BE2C (cell line): ENCODE measurements around the gene EIF2B2.

Experiments used
- DNase-seq: peaks from one replicate; pipeline ENCODE4 v3.0.0-alpha.2; 2020
- H3K27me3 ChIP-seq: fragments of 250-450 bp; sonication (Bioruptor Pico); 2 replicates; pipeline ENCODE4 v1.5.1; 2020; ENCODE audit warnings: mild to moderate bottlenecking
- H3K36me3 ChIP-seq: fragments of 250-450 bp; sonication (Bioruptor Pico); 2 replicates; pipeline ENCODE4 v1.5.1; 2020; ENCODE audit warnings: mild to moderate bottlenecking
- H3K4me1 ChIP-seq: fragments of 250-450 bp; sonication (Bioruptor Pico); 2 replicates; pipeline ENCODE4 v1.5.1; 2020
- H3K4me3 ChIP-seq: 2 replicates; pipeline ENCODE4 v1.5.1; 2011; ENCODE audit warnings: low read depth, low read length
- H3K9me3 ChIP-seq: fragments of 250-450 bp; sonication (Bioruptor Pico); 2 replicates; pipeline ENCODE4 v1.5.1; 2020
- TF ChIP-seq, protein P1 (sequence below): IDR thresholded peaks from 2 replicates; pipeline ENCODE4 v1.5.1; 2012; ENCODE audit warnings: mild to moderate bottlenecking, low read depth, low read length

EIF2B2 gene

DNA sequence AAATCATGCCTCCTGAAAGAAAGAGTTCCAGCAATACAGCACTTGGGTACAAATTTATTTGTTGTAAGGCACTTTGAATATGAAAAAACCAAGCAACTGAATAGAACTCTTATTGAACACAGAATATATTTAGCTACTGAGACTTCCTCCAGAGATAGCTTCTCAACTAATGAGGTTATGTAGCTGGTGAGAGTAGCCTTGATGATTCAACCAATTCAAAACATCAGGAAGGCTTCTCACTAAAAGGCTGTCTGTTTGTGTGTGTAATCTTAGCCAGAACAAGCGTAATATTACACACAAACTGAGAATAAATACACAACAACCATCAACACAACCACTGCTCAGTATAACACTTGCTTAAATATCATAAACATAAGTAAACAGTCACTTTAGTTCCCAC is 20.4 kb downstream of the EIF2B2 start:
- Histone ChIP-seq H3K4me3 (no peak overlapping the region), H3K9me3 (no peaks in the 10 kb centered on the region), H3K27me3 (no peaks in the 10 kb centered on the region), H3K36me3 (peaks cover 44% of the 10 kb centered on the region), H3K4me1 (no peaks in the 10 kb centered on the region)
- DNase-seq, result no peak
- TF ChIP-seq, protein P1, sequence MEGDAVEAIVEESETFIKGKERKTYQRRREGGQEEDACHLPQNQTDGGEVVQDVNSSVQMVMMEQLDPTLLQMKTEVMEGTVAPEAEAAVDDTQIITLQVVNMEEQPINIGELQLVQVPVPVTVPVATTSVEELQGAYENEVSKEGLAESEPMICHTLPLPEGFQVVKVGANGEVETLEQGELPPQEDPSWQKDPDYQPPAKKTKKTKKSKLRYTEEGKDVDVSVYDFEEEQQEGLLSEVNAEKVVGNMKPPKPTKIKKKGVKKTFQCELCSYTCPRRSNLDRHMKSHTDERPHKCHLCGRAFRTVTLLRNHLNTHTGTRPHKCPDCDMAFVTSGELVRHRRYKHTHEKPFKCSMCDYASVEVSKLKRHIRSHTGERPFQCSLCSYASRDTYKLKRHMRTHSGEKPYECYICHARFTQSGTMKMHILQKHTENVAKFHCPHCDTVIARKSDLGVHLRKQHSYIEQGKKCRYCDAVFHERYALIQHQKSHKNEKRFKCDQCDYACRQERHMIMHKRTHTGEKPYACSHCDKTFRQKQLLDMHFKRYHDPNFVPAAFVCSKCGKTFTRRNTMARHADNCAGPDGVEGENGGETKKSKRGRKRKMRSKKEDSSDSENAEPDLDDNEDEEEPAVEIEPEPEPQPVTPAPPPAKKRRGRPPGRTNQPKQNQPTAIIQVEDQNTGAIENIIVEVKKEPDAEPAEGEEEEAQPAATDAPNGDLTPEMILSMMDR, result no peak

DNA sequence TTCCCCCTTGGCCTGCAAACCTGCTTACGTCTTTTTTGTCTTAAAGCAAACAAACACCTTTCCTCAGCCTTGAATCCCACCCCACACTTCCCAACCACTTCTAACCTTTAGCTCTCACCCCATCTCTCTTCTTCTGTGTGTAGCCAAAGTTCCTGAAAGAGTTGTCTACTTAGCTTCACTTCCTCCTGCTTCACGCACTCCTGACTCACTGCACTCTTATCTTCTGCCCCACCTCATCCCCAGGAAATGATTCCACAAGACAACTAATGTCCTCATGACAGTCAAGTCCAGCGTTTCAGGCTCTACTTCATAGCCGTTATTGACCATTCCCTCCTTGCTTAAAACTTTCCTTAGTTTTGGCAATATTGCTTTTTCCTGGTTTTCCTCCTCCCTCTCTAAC is 22.4 kb downstream of the EIF2B2 start:
- TF ChIP-seq, protein P1, result no peak
- Histone ChIP-seq H3K27me3 (no peaks in the 10 kb centered on the region), H3K4me1 (no peaks in the 10 kb centered on the region), H3K4me3 (no peak overlapping the region), H3K36me3 (peaks cover 38% of the 10 kb centered on the region), H3K9me3 (no peaks in the 10 kb centered on the region)
- DNase-seq, result no peak

DNA sequence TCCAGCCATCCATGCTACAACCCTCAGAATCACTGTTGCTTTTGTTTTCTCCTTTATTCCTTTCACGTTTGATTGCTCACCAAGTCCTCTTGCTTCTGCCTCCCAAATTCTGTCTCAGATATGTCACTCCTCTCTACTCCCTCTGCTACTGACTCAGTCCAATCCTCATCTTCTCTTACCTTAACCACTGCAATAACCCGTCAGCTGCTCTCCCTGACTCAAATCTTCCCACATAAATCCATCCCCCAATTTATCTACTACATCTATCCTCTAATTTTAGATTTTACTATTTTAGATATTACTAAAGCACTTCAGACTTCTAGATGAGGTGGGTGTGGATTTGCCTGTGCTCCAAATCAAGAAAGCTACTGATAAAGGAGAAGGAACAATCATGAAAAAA is 23.2 kb downstream of the EIF2B2 start:
- Histone ChIP-seq H3K9me3 (no peaks in the 10 kb centered on the region), H3K36me3 (peaks cover 34% of the 10 kb centered on the region), H3K4me3 (no peak overlapping the region), H3K4me1 (no peaks in the 10 kb centered on the region), H3K27me3 (no peaks in the 10 kb centered on the region)
- DNase-seq, result no peak
- TF ChIP-seq, protein P1, result no peak

DNA sequence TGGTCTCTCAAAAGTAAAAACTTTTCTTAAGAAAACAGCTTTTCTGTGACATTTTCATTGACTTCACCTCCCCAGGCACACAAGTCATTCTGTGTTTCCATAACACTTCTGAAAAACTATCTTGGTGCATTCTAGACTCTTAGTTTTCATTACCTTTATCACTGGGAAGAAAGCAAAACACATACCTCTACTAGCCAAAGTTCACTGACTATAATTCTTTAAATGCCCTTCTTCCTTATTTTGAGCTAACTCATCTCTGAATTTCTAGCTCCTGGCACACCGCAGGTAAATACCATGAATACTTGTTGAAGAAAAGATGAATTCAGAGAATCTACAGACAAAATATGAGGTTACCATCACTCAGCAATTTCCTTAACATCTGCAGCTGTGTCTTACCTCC is 27.4 kb downstream of the EIF2B2 start:
- H3K36me3 ChIP-seq, result peaks cover 27% of the 10 kb centered on the region
- DNase-seq, result no peak
- H3K4me1 ChIP-seq, result no peaks in the 10 kb centered on the region
- no peaks in the 10 kb centered on the region for H3K9me3 ChIP-seq
- H3K4me3 ChIP-seq, result no peak overlapping the region
- TF ChIP-seq, protein P1, result no peak
- no peaks in the 10 kb centered on the region for H3K27me3 ChIP-seq

DNA sequence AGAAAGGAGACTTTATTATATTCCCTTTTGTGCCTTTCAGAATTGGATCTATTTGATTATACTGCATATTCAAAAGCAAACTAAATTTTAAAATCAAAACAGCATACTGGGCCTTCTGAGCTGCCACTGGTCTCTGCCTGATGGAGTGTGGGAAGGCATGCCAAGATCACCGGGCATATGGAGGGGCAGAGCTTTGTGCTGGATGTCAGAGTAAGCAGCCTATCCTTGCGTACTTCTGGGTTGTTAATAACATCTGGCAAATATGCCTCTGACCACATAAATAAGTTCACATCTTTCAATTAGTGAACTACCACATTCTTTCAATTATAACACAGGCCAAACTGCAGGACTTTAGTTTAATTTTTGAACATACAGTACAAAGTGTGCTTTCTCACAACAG is 30.2 kb downstream of the EIF2B2 start:
- no peaks in the 10 kb centered on the region for H3K9me3 ChIP-seq
- H3K36me3 ChIP-seq, result peaks cover 28% of the 10 kb centered on the region
- no peaks in the 10 kb centered on the region for H3K27me3 ChIP-seq
- DNase-seq, result no peak
- TF ChIP-seq, protein P1, result no peak
- H3K4me3 ChIP-seq, result no peak overlapping the region
- no peaks in the 10 kb centered on the region for H3K4me1 ChIP-seq

DNA sequence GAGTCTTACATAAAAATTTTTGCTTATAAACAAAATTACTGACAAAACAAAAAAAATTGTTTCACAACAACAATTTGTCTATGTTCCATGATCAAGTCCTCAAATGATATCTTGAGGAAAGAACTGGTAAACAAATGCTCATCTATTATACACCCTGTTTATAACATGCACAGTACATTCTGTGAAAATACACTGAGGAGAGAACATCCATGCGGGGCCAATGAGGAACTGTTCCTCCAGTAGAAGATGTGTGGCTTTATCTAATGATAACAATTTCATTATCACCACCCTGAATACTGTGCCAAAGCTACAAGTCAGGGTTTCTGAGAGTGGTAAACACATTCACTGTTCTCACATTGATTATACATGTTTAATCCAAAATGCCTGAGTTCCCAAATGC is 37.8 kb downstream of the EIF2B2 start:
- Histone ChIP-seq H3K4me3 (no peak overlapping the region), H3K27me3 (no peaks in the 10 kb centered on the region), H3K9me3 (no peaks in the 10 kb centered on the region), H3K4me1 (no peaks in the 10 kb centered on the region; the same call in 1 of the 2 replicates), H3K36me3 (peaks cover 39% of the 10 kb centered on the region)
- TF ChIP-seq, protein P1, result no peak
- DNase-seq, result no peak
